GM23248 (cell line): ENCODE measurements around the gene PRAC1. TPM values are rescaled to one million over a fixed set of nuclear protein-coding genes. Genes with fewer than 3 reads are reported as not detected.
A peak's percentile ranks its signal among the peaks of the same experiment; 100 is the strongest.

Source experiments
- DNase-seq: peaks from one replicate; pipeline ENCODE4 v3.0.0-alpha.2; 2015
- H2AFZ ChIP-seq: fragments of 200-600 bp; sonication (generic); 2 replicates; pipeline ENCODE4 v1.6.1; 2016; ENCODE audit warnings: antibody characterized with exemption
- H3F3A ChIP-seq: fragments of 200-600 bp; sonication (generic); 2 replicates; pipeline ENCODE4 v1.6.1; 2016; ENCODE audit warnings: mild to moderate bottlenecking, antibody characterized with exemption, mixed run types; ENCODE audit not compliant: insufficient read depth
- H3K27ac ChIP-seq: fragments of 200-600 bp; sonication (generic); 2 replicates; pipeline ENCODE4 v1.5.1; 2016; ENCODE audit warnings: mild to moderate bottlenecking
- H3K27me3 ChIP-seq: fragments of 200-600 bp; sonication (generic); replicated peaks from 2 replicates; pipeline ENCODE4 v1.6.1; 2016; ENCODE audit warnings: mild to moderate bottlenecking; ENCODE audit not compliant: insufficient read depth
- H3K36me3 ChIP-seq: fragments of 200-600 bp; sonication (generic); 2 replicates; pipeline ENCODE4 v1.6.1; 2016; ENCODE audit warnings: low read depth, mild to moderate bottlenecking
- H3K4me1 ChIP-seq: fragments of 200-600 bp; sonication (generic); 2 replicates; pipeline ENCODE4 v1.6.1; 2016; ENCODE audit warnings: mild to moderate bottlenecking; ENCODE audit not compliant: insufficient read depth
- H3K4me2 ChIP-seq: fragments of 200-600 bp; sonication (generic); one replicate; pipeline ENCODE4 v1.6.1; 2016; ENCODE audit warnings: mild to moderate bottlenecking; ENCODE audit not compliant: unreplicated experiment
- H3K4me3 ChIP-seq: fragments of 200-600 bp; sonication (generic); 2 replicates; pipeline ENCODE4 v1.5.1; 2016; ENCODE audit warnings: mild to moderate bottlenecking
- H3K79me2 ChIP-seq: fragments of 200-600 bp; sonication (generic); 2 replicates; pipeline ENCODE4 v1.6.1; 2016; ENCODE audit warnings: mild to moderate bottlenecking; ENCODE audit not compliant: insufficient read depth
- H3K9ac ChIP-seq: fragments of 200-600 bp; sonication (generic); 2 replicates; pipeline ENCODE4 v1.6.1; 2016; ENCODE audit warnings: mild to moderate bottlenecking
- H3K9me2 ChIP-seq: fragments of 200-600 bp; sonication (generic); 2 replicates; pipeline ENCODE4 v1.6.1; 2016; ENCODE audit warnings: mixed run types, mild to moderate bottlenecking, moderate library complexity; ENCODE audit not compliant: insufficient read depth
- H3K9me3 ChIP-seq: fragments of 200-600 bp; sonication (generic); one replicate; pipeline ENCODE4 v1.6.1; 2017; ENCODE audit warnings: low read depth
- H4K20me1 ChIP-seq: fragments of 200-600 bp; sonication (generic); 2 replicates; pipeline ENCODE4 v1.6.0; 2016; ENCODE audit not compliant: insufficient read depth
- EZH2 ChIP-seq: fragments of 200-600 bp; sonication (generic); IDR thresholded peaks from 2 replicates; pipeline ENCODE4 v1.6.1; 2018; ENCODE audit warnings: antibody characterized with exemption, mild to moderate bottlenecking; ENCODE audit not compliant: insufficient read depth, poor library complexity, severe bottlenecking
- EZH2phosphoT487 ChIP-seq: fragments of 200-600 bp; sonication (generic); IDR thresholded peaks from 2 replicates; pipeline ENCODE4 v1.6.1; 2018; ENCODE audit warnings: antibody characterized with exemption, moderate library complexity, mild to moderate bottlenecking, low read depth; ENCODE audit not compliant: insufficient read depth
- WGBS, 2 experiments: methylation state at CpG; one replicate each; pipeline ENCODE4 v1.1.6; 2015 to 2017; ENCODE audit warnings: low lambda C conversion rate in 2 of 2, low coverage in 1 of 2; ENCODE audit errors: missing lambda C conversion rate in 2 of 2; 5-methylcytosine and 5-hydroxymethylcytosine counted together
- in situ Hi-C: fragments of 300-500 bp; cut with MboI; formaldehyde crosslinking; loops from 2 replicates; pipeline ENCODE4 v1.15.0; 2020
- polyA plus RNA-seq: library from polyadenylated mRNA; unstranded; fragments of >200 nt; fragmentation: Nextera tagmentation; extraction: Ambion mirVana; gene quantifications from 2 replicates; pipeline ENCODE4 v1.2.1, GENCODE V29; 2016
- total RNA-seq: library from RNA; depleted of rRNA; stranded (reverse); fragments of >200 nt; shearing (Covaris generic); gene quantifications from 2 replicates; pipeline ENCODE4 v1.2.3, GENCODE V29; 2014

PRAC1 gene
- total and polyA plus RNA-seq, 2 experiments from 2014 or later = not detected

DNA sequence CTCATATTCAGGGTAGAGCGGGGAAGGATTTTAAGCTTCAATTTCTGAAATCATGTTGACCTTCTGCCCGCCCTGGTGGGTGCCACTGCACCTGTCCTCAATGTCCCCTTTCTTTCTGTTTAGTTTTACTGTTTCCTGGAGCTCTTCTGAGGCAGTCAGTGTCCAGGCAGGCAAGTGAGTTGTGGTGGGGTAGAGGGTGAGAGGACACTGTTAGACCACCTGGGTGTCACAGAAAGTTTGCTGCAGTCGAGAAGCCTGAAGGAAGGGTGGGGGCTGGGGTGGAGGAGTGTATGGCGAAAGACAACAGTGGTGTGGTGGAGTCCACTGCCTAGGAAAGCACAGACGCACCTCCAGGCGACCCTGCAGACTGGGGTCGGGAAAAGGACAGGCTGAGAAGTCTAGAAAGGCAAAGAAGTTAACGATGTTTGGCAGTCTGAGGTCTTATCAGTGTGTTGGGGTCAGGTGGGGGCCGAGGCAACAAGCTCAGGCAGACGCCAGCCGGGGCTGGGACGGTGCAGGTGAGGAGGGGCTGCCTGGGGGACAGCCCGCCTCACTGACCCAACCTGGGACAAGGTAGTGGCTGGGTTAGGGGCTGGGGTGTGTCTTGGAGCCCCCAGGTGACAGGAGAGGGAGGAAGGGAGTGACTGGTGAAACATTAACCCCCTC lies 29.5 kb upstream of the PRAC1 start:
- in situ Hi-C loops = no loop called here
- Histone ChIP-seq H3K9me2 (no peaks in the 10 kb centered on the region), H3F3A (no peaks in the 10 kb centered on the region), H4K20me1 (no peaks in the 10 kb centered on the region), H3K4me1 (peaks cover 6% of the 10 kb centered on the region; the same call in 1 of the 2 replicates), H3K4me2 (no peak overlapping the region), H3K9ac (no peak overlapping the region), H3K27ac (no peak overlapping the region), H3K79me2 (no peaks in the 10 kb centered on the region), H3K9me3 (no peaks in the 10 kb centered on the region), H3K4me3 (no peak overlapping the region), H3K27me3 (peaks cover 97% of the 10 kb centered on the region), H3K36me3 (no peaks in the 10 kb centered on the region), H2AFZ (no peak overlapping the region)
- 9 to 10% methylated on average over 13 of the region's 13 CpGs for WGBS, 2 experiments
- no peak for DNase-seq
- no peak for TF ChIP-seq EZH2
- TF ChIP-seq EZH2phosphoT487 = no peak

GRCh38 chr17:48751172-48751571 lies 28.9 kb upstream of the PRAC1 start:
- no peaks in the 10 kb centered on the region for H3K9me3 ChIP-seq
- no peaks in the 10 kb centered on the region for H3K79me2 ChIP-seq
- H3K9me2 ChIP-seq = no peaks in the 10 kb centered on the region
- H2AFZ ChIP-seq = no peak overlapping the region
- no peak overlapping the region for H3K9ac ChIP-seq
- no peaks in the 10 kb centered on the region for H3F3A ChIP-seq
- no peaks in the 10 kb centered on the region for H3K36me3 ChIP-seq
- H3K27ac ChIP-seq = no peak overlapping the region
- TF ChIP-seq EZH2phosphoT487 (no peak), EZH2 (no peak)
- H3K4me2 ChIP-seq = no peak overlapping the region
- 0 to 4% methylated on average over 3 of the region's 3 CpGs for WGBS, 2 experiments
- H3K4me3 ChIP-seq = no peak overlapping the region
- no peak for DNase-seq
- H3K4me1 ChIP-seq = peaks cover 6% of the 10 kb centered on the region; the same call in 1 of the 2 replicates
- H3K27me3 ChIP-seq = peaks cover 100% of the 10 kb centered on the region
- no peaks in the 10 kb centered on the region for H4K20me1 ChIP-seq
- in situ Hi-C loops = no loop called here

GRCh38 chr17:48749621-48750553 lies 27.6 kb upstream of the PRAC1 start:
- H3K9ac ChIP-seq = no peak overlapping the region
- no peaks in the 10 kb centered on the region for H3K9me2 ChIP-seq
- no peak overlapping the region for H2AFZ ChIP-seq
- no peak overlapping the region for H3K4me2 ChIP-seq
- TF ChIP-seq EZH2 (peak; percentile 29), EZH2phosphoT487 (no peak)
- H3K36me3 ChIP-seq = no peaks in the 10 kb centered on the region
- H3K27me3 ChIP-seq = peaks cover 100% of the 10 kb centered on the region
- H3K4me3 ChIP-seq = no peak overlapping the region
- H3K79me2 ChIP-seq = no peaks in the 10 kb centered on the region
- DNase-seq = no peak
- H3K27ac ChIP-seq = no peak overlapping the region
- WGBS, 2 experiments = 12 to 18% methylated on average over 23 to 32 of the region's 32 CpGs
- H3K9me3 ChIP-seq = no peaks in the 10 kb centered on the region
- no peaks in the 10 kb centered on the region for H4K20me1 ChIP-seq
- H3F3A ChIP-seq = no peaks in the 10 kb centered on the region
- peaks cover 6% of the 10 kb centered on the region; the same call in 1 of the 2 replicates for H3K4me1 ChIP-seq
- in situ Hi-C loops = no loop called here

DNA sequence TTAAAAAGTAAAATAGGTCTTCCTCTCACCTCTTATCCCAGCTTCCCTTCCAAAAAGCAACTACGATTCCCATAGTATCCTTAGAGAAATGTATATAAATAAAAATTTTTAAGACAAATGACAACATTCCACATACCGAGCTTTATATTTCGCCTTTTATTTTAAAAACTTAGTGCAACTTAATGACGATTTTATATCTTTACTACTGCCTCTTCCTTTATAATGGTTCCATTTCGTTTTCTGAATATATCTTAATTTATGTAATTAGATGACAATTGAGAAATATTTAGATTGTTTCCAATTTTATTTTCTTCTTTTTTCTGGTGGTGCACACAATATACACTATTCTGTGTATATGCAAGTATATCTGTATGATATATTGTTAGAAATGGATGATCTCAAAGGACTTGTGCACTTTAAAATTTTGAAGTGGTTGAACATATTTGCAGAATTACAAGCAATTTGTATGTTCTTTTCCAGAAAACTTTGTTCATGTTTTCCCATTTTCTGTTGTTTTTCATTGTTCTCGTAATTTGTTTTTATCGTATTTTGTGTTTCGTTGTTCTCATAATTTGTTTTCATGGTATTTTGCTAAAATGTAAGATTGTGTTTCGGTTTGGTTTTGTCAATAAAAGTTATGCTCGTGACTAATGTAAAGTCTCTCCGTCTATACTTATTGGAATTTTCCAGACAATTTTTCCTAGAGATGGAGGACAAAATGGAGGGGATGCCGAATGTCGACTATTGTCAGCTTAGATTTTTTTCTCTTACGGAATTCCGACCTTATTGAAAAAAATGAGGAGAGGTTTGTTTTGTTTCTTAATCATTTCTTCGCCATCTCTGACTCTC lies 26.6 kb upstream of the PRAC1 start:
- peaks cover 100% of the 10 kb centered on the region for H3K27me3 ChIP-seq

More for the DNA sequence above, 26.6 kb upstream of the PRAC1 start:
- Histone ChIP-seq H2AFZ (no peak overlapping the region), H3K9me2 (no peaks in the 10 kb centered on the region), H3K79me2 (no peaks in the 10 kb centered on the region), H3K4me2 (no peak overlapping the region), H3K4me1 (peaks cover 3% of the 10 kb centered on the region; the same call in 1 of the 2 replicates), H3K36me3 (no peaks in the 10 kb centered on the region), H3K4me3 (no peak overlapping the region), H3K9me3 (no peaks in the 10 kb centered on the region), H4K20me1 (no peaks in the 10 kb centered on the region), H3F3A (no peaks in the 10 kb centered on the region), H3K9ac (no peak overlapping the region), H3K27ac (no peak overlapping the region)
- DNase-seq = no peak
- TF ChIP-seq EZH2phosphoT487 (no peak), EZH2 (peak; percentile 22)
- WGBS, 2 experiments = 24 to 31% methylated on average over 16 of the region's 16 CpGs
- in situ Hi-C loops = no loop called here
